Measurements from ENCODE around the gene CXorf51B.
"Not testable (repeated sequence)": the region's sequence is repeated elsewhere in the genome, so short reads cannot be mapped to it uniquely, and the experiment has no call there.

CXorf51B gene

GRCh38 chrX:146809471-146809870 is at the start of gene CXorf51B:
TSS of gene CXorf51B (plus strand) at chrX:146809771. CDS start at chrX:146809792, 21 bp downstream.
- not testable (repeated sequence) for H3K4me3 ChIP-seq (ENCODE audit: low read depth, low read length); H3K36me3 ChIP-seq (ENCODE audit: control insufficient read depth, insufficient read depth, low read length); H3K4me1 ChIP-seq (ENCODE audit: control insufficient read depth, insufficient read depth, low read length); H3K27me3 ChIP-seq (ENCODE audit: control insufficient read depth, insufficient read depth, low read length); H3K9me3 ChIP-seq (ENCODE audit: control insufficient read depth, insufficient read depth, low read length); H3K9ac ChIP-seq (ENCODE audit: low read depth, low read length)

GRCh38 chrX:146814644-146815043 is 5.1 kb downstream of the CXorf51B start, which contains the start of gene CXorf51A:
TSS of gene CXorf51A (minus strand) at chrX:146814744. CDS start at chrX:146814723, 21 bp downstream.
- H3K9ac ChIP-seq (ENCODE audit: low read depth, low read length); H3K9me3 ChIP-seq (ENCODE audit: control insufficient read depth, insufficient read depth, low read length); H3K36me3 ChIP-seq (ENCODE audit: control insufficient read depth, insufficient read depth, low read length); H3K4me1 ChIP-seq (ENCODE audit: control insufficient read depth, insufficient read depth, low read length); H3K4me3 ChIP-seq (ENCODE audit: low read depth, low read length); H3K27me3 ChIP-seq (ENCODE audit: control insufficient read depth, insufficient read depth, low read length): not testable (repeated sequence)

- no peak overlapping the region for H3K9ac ChIP-seq (ENCODE audit: low read depth, low read length)
- H3K27me3 ChIP-seq (ENCODE audit: control insufficient read depth, insufficient read depth, low read length): no peaks in the 10 kb centered on the region
- H3K4me1 ChIP-seq (ENCODE audit: control insufficient read depth, insufficient read depth, low read length): no peaks in the 10 kb centered on the region
- H3K9me3 ChIP-seq (ENCODE audit: control insufficient read depth, insufficient read depth, low read length): no peaks in the 10 kb centered on the region
- no peaks in the 10 kb centered on the region for H3K36me3 ChIP-seq (ENCODE audit: control insufficient read depth, insufficient read depth, low read length)
- no peak overlapping the region for H3K4me3 ChIP-seq (ENCODE audit: low read depth, low read length)
These were observed 22.4 kb downstream of the CXorf51B start for GRCh38 chrX:146831994-146832393.

- H3K4me3 ChIP-seq (ENCODE audit: low read depth, low read length): no peak overlapping the region
- H3K9ac ChIP-seq (ENCODE audit: low read depth, low read length): no peak overlapping the region
- no peaks in the 10 kb centered on the region for H3K36me3 ChIP-seq (ENCODE audit: control insufficient read depth, insufficient read depth, low read length)
- H3K4me1 ChIP-seq (ENCODE audit: control insufficient read depth, insufficient read depth, low read length): no peaks in the 10 kb centered on the region
- no peaks in the 10 kb centered on the region for H3K27me3 ChIP-seq (ENCODE audit: control insufficient read depth, insufficient read depth, low read length)
- no peaks in the 10 kb centered on the region for H3K9me3 ChIP-seq (ENCODE audit: control insufficient read depth, insufficient read depth, low read length)
These were observed 44.7 kb downstream of the CXorf51B start for GRCh38 chrX:146854281-146854680.
